HPDE6-E6E7 (cell line): ENCODE data around the gene HDAC4.
A peak's percentile ranks its signal among the peaks of the same experiment; 100 is the strongest.
"Not testable (repeated sequence)": the region's sequence is repeated elsewhere in the genome, so short reads cannot be mapped to it uniquely, and the experiment has no call there.

Source experiments
- DNase-seq: peaks from one replicate; pipeline ENCODE4 v3.0.0; 2011; ENCODE audit warnings: missing footprints; ENCODE audit errors: extremely low spot score

The HDAC4 gene

GRCh38 chr2:239400596-239401066, at the start of gene HDAC4:
Gene HDAC4 (minus strand): TSS chr2:239401020. CDS start chr2:239352699, 48,321 bp downstream.
- DNase-seq, result no peak

GRCh38 chr2:239449468-239449867, 48.6 kb upstream of the HDAC4 start:
- DNase-seq, result not testable (repeated sequence)

- DNase-seq, result no peak
Observed at GRCh38 chr2:239445771-239446524, 45.1 kb upstream of the HDAC4 start.

GRCh38 chr2:239444626-239445577, 44.1 kb upstream of the HDAC4 start:
- DNase-seq, result no peak

GRCh38 chr2:239443666-239444567, 43.1 kb upstream of the HDAC4 start:
- DNase-seq, result peak; percentile 23

GRCh38 chr2:239443102-239443620, 42.3 kb upstream of the HDAC4 start:
- DNase-seq, result no peak

- DNase-seq, result no peak
Observed at GRCh38 chr2:239442192-239442591, 41.4 kb upstream of the HDAC4 start.

- no peak for DNase-seq
Observed at GRCh38 chr2:239441261-239442078, 40.6 kb upstream of the HDAC4 start.

GRCh38 chr2:239440511-239440959, 39.7 kb upstream of the HDAC4 start:
- no peak for DNase-seq

- DNase-seq, result no peak
Observed at GRCh38 chr2:239439754-239440315, 39.0 kb upstream of the HDAC4 start.

GRCh38 chr2:239438995-239439753, 38.4 kb upstream of the HDAC4 start:
- no peak for DNase-seq

GRCh38 chr2:239438368-239438767, 37.5 kb upstream of the HDAC4 start:
- DNase-seq, result no peak

GRCh38 chr2:239436669-239437335, 36.0 kb upstream of the HDAC4 start:
- no peak for DNase-seq

- DNase-seq, result no peak
Observed at GRCh38 chr2:239436076-239436475, 35.3 kb upstream of the HDAC4 start.

- DNase-seq, result no peak
Observed at GRCh38 chr2:239433777-239434403, 33.1 kb upstream of the HDAC4 start.

GRCh38 chr2:239432174-239432573, 31.4 kb upstream of the HDAC4 start:
- DNase-seq, result no peak

- DNase-seq, result no peak
Observed at GRCh38 chr2:239431536-239431935, 30.7 kb upstream of the HDAC4 start.
